ENCODE results near the gene HMGXB3. TPM values are rescaled to one million over a fixed set of nuclear protein-coding genes. Genes with fewer than 3 reads are reported as not detected.

The HMGXB3 gene
- total and polyA plus RNA-seq, 4 donors: 2.7 to 22.9 (median 11.0) TPM

DNA sequence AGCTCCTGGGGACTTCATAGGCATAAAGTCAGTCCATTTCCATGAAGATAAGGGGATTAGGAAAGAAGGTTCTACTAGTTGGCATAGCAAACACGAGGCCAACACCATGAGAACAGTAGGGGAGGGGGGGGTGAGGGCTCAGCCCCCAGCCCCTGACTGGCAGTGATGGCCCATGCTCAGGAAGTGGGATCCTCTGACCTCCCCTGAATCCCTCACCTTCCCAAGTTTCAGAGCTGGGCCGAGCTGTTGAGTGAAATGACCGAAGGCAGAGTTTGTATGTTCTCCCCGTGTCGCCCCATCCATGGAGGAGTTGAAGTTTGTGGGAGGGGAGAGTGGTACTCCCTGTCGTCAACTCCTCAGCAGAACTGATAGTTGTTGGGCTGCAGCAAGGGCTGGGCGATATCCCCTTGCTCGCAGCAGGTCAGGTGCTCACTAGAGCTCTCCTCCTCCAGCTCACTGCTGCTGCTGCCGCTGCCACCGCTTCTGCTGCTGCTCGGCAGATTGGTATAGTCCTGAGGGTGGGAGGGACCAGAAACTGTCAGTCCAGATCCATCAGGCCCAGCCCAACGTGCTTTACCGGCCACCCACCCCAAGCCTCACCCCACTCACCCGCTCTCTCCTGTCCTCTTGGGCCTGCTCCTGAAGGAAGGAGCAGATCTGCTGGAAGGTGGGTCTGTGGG lies 53.3 kb downstream of the HMGXB3 start (continued):
- TF ChIP-seq, protein P1, sequence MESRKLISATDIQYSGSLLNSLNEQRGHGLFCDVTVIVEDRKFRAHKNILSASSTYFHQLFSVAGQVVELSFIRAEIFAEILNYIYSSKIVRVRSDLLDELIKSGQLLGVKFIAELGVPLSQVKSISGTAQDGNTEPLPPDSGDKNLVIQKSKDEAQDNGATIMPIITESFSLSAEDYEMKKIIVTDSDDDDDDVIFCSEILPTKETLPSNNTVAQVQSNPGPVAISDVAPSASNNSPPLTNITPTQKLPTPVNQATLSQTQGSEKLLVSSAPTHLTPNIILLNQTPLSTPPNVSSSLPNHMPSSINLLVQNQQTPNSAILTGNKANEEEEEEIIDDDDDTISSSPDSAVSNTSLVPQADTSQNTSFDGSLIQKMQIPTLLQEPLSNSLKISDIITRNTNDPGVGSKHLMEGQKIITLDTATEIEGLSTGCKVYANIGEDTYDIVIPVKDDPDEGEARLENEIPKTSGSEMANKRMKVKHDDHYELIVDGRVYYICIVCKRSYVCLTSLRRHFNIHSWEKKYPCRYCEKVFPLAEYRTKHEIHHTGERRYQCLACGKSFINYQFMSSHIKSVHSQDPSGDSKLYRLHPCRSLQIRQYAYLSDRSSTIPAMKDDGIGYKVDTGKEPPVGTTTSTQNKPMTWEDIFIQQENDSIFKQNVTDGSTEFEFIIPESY (IDR thresholded peaks at IDR 0.05): no peak
- TF ChIP-seq FOXA1 (IDR thresholded peaks at IDR 0.05) (no peak), SP1 (IDR thresholded peaks at IDR 0.05) (no peak), RAD21 (IDR thresholded peaks at IDR 0.05) (no peak), GABPA (IDR thresholded peaks at IDR 0.05 in 1 of 2, conservative IDR thresholded peaks at IDR 0.05 in 1 of 2) (no peak)
- TF ChIP-seq, protein P2, sequence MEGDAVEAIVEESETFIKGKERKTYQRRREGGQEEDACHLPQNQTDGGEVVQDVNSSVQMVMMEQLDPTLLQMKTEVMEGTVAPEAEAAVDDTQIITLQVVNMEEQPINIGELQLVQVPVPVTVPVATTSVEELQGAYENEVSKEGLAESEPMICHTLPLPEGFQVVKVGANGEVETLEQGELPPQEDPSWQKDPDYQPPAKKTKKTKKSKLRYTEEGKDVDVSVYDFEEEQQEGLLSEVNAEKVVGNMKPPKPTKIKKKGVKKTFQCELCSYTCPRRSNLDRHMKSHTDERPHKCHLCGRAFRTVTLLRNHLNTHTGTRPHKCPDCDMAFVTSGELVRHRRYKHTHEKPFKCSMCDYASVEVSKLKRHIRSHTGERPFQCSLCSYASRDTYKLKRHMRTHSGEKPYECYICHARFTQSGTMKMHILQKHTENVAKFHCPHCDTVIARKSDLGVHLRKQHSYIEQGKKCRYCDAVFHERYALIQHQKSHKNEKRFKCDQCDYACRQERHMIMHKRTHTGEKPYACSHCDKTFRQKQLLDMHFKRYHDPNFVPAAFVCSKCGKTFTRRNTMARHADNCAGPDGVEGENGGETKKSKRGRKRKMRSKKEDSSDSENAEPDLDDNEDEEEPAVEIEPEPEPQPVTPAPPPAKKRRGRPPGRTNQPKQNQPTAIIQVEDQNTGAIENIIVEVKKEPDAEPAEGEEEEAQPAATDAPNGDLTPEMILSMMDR (IDR thresholded peaks at IDR 0.05; ENCODE audit: low read depth, low read length, missing input control): no peak

DNA sequence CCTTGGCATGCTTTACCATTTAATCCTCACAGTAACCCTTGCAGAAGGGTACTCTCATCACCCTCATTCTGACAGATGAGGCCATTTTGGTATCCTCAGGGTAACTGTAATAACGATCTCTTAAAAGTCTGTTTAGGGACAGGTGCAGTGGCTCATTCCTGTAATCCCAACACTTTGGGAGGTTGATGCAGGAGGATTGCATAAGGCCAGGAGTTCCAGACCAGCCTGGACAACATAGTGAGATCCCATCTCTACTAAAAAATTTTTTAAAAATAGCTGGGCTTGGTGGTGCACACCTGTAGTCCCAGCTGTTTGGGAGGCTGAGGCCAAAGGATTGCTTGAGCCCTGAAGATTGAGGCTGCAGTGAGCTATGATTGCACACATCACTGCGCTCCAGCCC lies 54.0 kb downstream of the HMGXB3 start:
- 97% methylated on average over 2 of the region's 2 CpGs for WGBS
- Histone ChIP-seq H3K9ac (ENCODE audit: low read depth in 1 of 2, low read length in 2 of 2) (no peak overlapping the region), H3K36me3 (ENCODE audit: control insufficient read depth in 4 of 4, insufficient read depth in 3 of 4, low read depth in 1 of 4, low read length in 3 of 4) (peaks cover 18 to 54% (median 37%) of the 10 kb centered on the region in 4 donors), H3K4me3 (ENCODE audit: low read depth in 1 of 3, low read length in 3 of 3) (no peak overlapping the region), H3K27me3 (ENCODE audit: control insufficient read depth in 4 of 4, insufficient read depth in 4 of 4, low read length in 3 of 4) (no peaks in the 10 kb centered on the region), H3K27ac (ENCODE audit: low read depth in 1 of 2, low read length in 2 of 2) (no peak overlapping the region), H3K4me1 (ENCODE audit: control insufficient read depth in 4 of 4, insufficient read depth in 4 of 4, low read length in 3 of 4) (no peaks in the 10 kb centered on the region), H3K9me3 (ENCODE audit: control insufficient read depth in 4 of 4, low read length in 3 of 4) (no peaks in the 10 kb centered on the region)
- DNase-seq (ENCODE audit: low spot score): no peak
- TF ChIP-seq HNF4A (conservative IDR thresholded peaks at IDR 0.05) (no peak), RAD21 (IDR thresholded peaks at IDR 0.05) (no peak), SP1 (IDR thresholded peaks at IDR 0.05) (no peak), TAF1 (conservative IDR thresholded peaks at IDR 0.05) (no peak), HNF4G (IDR thresholded peaks at IDR 0.05) (no peak), EGR1 (IDR thresholded peaks at IDR 0.05; ENCODE audit: low read depth in 2 of 2) (no peak), FOXA2 (IDR thresholded peaks at IDR 0.05) (no peak), JUND (IDR thresholded peaks at IDR 0.05) (no peak), GABPA (IDR thresholded peaks at IDR 0.05 in 1 of 2, conservative IDR thresholded peaks at IDR 0.05 in 1 of 2) (no peak)
- TF ChIP-seq, protein P2 (IDR thresholded peaks at IDR 0.05; ENCODE audit: low read depth, low read length, missing input control): no peak
- TF ChIP-seq, protein P3, sequence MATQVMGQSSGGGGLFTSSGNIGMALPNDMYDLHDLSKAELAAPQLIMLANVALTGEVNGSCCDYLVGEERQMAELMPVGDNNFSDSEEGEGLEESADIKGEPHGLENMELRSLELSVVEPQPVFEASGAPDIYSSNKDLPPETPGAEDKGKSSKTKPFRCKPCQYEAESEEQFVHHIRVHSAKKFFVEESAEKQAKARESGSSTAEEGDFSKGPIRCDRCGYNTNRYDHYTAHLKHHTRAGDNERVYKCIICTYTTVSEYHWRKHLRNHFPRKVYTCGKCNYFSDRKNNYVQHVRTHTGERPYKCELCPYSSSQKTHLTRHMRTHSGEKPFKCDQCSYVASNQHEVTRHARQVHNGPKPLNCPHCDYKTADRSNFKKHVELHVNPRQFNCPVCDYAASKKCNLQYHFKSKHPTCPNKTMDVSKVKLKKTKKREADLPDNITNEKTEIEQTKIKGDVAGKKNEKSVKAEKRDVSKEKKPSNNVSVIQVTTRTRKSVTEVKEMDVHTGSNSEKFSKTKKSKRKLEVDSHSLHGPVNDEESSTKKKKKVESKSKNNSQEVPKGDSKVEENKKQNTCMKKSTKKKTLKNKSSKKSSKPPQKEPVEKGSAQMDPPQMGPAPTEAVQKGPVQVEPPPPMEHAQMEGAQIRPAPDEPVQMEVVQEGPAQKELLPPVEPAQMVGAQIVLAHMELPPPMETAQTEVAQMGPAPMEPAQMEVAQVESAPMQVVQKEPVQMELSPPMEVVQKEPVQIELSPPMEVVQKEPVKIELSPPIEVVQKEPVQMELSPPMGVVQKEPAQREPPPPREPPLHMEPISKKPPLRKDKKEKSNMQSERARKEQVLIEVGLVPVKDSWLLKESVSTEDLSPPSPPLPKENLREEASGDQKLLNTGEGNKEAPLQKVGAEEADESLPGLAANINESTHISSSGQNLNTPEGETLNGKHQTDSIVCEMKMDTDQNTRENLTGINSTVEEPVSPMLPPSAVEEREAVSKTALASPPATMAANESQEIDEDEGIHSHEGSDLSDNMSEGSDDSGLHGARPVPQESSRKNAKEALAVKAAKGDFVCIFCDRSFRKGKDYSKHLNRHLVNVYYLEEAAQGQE (IDR thresholded peaks at IDR 0.05): no peak
- TF ChIP-seq, protein P4, sequence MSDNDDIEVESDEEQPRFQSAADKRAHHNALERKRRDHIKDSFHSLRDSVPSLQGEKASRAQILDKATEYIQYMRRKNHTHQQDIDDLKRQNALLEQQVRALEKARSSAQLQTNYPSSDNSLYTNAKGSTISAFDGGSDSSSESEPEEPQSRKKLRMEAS (IDR thresholded peaks at IDR 0.05): no peak
